Body of pancreas (tissue), 4 donors: ENCODE measurements around the gene LZTS3.
"Not testable (repeated sequence)": the region's sequence is repeated elsewhere in the genome, so short reads cannot be mapped to it uniquely, and the experiment has no call there.

Source experiments
- POLR2A ChIP-seq, 3 donors: fragments of 450-650 bp; IDR thresholded peaks; one replicate each; pipeline ENCODE4 v1.6.1; 2016; ENCODE audit warnings: antibody characterized with exemption in 3 of 3, mild to moderate bottlenecking in 2 of 3
- TF ChIP-seq, protein P1 (sequence below), 7 experiments: fragments of 450-650 bp in 4 of 7; fragments of 200-600 bp in 3 of 7; sonication (generic) in 3 of 7; IDR thresholded peaks; one replicate each; pipeline ENCODE4 v1.5.1; 2016 to 2019; ENCODE audit warnings: antibody characterized with exemption in 7 of 7

DNA sequence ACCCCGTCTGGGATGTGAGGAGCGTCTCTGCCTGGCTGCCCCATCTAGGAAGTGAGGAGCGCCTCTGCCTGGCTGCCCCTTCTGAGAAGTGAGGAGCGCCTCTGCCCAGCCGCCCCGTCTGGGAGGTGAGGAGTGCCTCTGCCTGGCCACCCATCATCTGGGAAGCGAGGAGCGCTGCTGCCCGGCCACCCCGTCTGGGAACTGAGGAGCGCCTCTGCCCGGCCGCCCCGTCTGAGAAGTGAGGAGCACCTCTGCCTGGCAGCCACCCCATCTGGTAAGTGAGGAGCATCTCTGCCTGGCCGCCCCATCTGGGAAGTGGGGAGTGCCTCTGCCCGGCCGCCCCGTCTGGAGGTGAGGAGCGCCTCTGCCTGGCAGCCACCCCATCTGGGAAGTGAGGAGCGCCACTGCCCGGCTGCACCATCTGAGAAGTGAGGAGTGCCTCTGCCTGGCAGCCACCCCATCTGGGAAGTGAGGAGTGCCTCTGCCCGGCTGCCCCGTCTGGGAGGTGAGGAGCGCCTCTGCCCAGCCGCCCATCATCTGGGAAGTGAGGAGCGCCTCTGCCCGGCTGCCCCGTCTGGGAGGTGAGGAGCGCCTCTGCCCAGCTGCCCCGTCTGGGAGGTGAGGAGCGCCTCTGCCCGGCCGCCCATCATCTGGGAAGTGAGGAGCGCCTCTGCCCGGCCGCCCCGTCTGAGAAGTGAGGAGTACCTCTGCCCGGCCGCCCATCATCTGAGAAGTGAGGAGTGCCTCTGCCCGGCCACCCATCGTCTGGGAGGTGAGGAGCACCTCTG, 48.4 kb downstream of the LZTS3 start:
- TF ChIP-seq POLR2A (IDR thresholded peaks at IDR 0.05), result not testable (repeated sequence)
- TF ChIP-seq, protein P1, sequence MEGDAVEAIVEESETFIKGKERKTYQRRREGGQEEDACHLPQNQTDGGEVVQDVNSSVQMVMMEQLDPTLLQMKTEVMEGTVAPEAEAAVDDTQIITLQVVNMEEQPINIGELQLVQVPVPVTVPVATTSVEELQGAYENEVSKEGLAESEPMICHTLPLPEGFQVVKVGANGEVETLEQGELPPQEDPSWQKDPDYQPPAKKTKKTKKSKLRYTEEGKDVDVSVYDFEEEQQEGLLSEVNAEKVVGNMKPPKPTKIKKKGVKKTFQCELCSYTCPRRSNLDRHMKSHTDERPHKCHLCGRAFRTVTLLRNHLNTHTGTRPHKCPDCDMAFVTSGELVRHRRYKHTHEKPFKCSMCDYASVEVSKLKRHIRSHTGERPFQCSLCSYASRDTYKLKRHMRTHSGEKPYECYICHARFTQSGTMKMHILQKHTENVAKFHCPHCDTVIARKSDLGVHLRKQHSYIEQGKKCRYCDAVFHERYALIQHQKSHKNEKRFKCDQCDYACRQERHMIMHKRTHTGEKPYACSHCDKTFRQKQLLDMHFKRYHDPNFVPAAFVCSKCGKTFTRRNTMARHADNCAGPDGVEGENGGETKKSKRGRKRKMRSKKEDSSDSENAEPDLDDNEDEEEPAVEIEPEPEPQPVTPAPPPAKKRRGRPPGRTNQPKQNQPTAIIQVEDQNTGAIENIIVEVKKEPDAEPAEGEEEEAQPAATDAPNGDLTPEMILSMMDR (IDR thresholded peaks at IDR 0.05), result not testable (repeated sequence)
